Stomach smooth muscle (tissue), 2 donors: ENCODE results near the gene HS6ST2.

ENCODE experiments used
- H3K27ac ChIP-seq: one replicate; pipeline ENCODE4 v1.7.0; 2013; ENCODE audit warnings: mild to moderate bottlenecking, low read length, inconsistent platforms
- H3K27me3 ChIP-seq, 2 donors: one replicate each; pipeline ENCODE4 v1.7.0; 2013; ENCODE audit warnings: low read length in 2 of 2; ENCODE audit not compliant: insufficient read depth in 2 of 2, control insufficient read depth in 1 of 2
- H3K36me3 ChIP-seq, 2 donors: one replicate each; pipeline ENCODE4 v1.7.0; 2013; ENCODE audit warnings: low read length in 2 of 2; ENCODE audit not compliant: control insufficient read depth in 2 of 2, insufficient read depth in 2 of 2
- H3K4me1 ChIP-seq: one replicate; pipeline ENCODE4 v1.7.0; 2013; ENCODE audit warnings: low read length; ENCODE audit not compliant: control insufficient read depth, insufficient read depth
- H3K4me3 ChIP-seq, 2 donors: one replicate each; pipeline ENCODE4 v1.7.0; 2013; ENCODE audit warnings: low read length in 2 of 2
- H3K9ac ChIP-seq, 2 donors: one replicate each; pipeline ENCODE4 v1.7.0; 2013; ENCODE audit warnings: low read length in 2 of 2, mild to moderate bottlenecking in 1 of 2
- H3K9me3 ChIP-seq, 2 donors: one replicate each; pipeline ENCODE4 v1.7.0; 2013; ENCODE audit warnings: low read length in 2 of 2; ENCODE audit not compliant: control insufficient read depth in 2 of 2
- donor health status: healthy.
- donor health status: Pancreatic carcinoma.

The HS6ST2 gene

GRCh38 chrX:132594999-132595398, 363.4 kb downstream of the HS6ST2 start:
- Histone ChIP-seq H3K9me3 (no peaks in the 10 kb centered on the region), H3K27me3 (peaks cover 0 to 15% of the 10 kb centered on the region in 2 donors), H3K4me1 (no peaks in the 10 kb centered on the region), H3K36me3 (no peaks in the 10 kb centered on the region), H3K4me3 (no peak overlapping the region), H3K27ac (no peak overlapping the region), H3K9ac (no peak overlapping the region)

- H3K9ac ChIP-seq = no peak overlapping the region
- peaks cover 0 to 15% of the 10 kb centered on the region in 2 donors for H3K27me3 ChIP-seq
- H3K27ac ChIP-seq = no peak overlapping the region
- H3K4me1 ChIP-seq = no peaks in the 10 kb centered on the region
- H3K9me3 ChIP-seq = no peaks in the 10 kb centered on the region
- no peaks in the 10 kb centered on the region for H3K36me3 ChIP-seq
- H3K4me3 ChIP-seq = no peak overlapping the region
These were observed 364.3 kb downstream of the HS6ST2 start for GRCh38 chrX:132594129-132594528.

DNA sequence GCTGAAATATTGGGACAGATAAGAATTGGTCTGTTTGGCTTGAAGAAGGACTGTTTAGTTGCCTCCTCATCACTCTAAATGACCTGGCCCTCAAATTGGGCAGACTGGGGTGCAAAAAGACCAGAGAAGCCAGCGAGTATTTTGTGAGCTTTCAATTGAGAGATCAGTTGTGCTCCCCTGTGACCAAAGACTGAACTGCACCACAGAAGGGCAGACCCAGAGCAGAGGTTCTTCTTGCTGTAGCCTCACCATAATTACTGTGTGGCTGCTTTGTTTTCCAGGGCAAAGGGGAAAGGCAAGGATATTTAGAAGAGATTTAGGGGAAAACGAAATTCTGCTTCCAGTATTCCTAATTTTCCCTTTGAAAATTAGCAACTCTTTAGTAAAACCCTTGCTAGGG, 365.5 kb downstream of the HS6ST2 start:
- Histone ChIP-seq H3K4me3 (no peak overlapping the region), H3K27me3 (peaks cover 0 to 15% of the 10 kb centered on the region in 2 donors), H3K27ac (no peak overlapping the region), H3K4me1 (no peaks in the 10 kb centered on the region), H3K36me3 (no peaks in the 10 kb centered on the region), H3K9me3 (no peaks in the 10 kb centered on the region), H3K9ac (no peak overlapping the region)

- H3K4me3 ChIP-seq = no peak overlapping the region
- H3K4me1 ChIP-seq = no peaks in the 10 kb centered on the region
- no peak overlapping the region for H3K9ac ChIP-seq
- H3K27ac ChIP-seq = no peak overlapping the region
- H3K9me3 ChIP-seq = no peaks in the 10 kb centered on the region
- no peaks in the 10 kb centered on the region for H3K36me3 ChIP-seq
- H3K27me3 ChIP-seq = peaks cover 0 to 15% of the 10 kb centered on the region in 2 donors
These were observed 366.6 kb downstream of the HS6ST2 start for GRCh38 chrX:132591719-132592275.

DNA sequence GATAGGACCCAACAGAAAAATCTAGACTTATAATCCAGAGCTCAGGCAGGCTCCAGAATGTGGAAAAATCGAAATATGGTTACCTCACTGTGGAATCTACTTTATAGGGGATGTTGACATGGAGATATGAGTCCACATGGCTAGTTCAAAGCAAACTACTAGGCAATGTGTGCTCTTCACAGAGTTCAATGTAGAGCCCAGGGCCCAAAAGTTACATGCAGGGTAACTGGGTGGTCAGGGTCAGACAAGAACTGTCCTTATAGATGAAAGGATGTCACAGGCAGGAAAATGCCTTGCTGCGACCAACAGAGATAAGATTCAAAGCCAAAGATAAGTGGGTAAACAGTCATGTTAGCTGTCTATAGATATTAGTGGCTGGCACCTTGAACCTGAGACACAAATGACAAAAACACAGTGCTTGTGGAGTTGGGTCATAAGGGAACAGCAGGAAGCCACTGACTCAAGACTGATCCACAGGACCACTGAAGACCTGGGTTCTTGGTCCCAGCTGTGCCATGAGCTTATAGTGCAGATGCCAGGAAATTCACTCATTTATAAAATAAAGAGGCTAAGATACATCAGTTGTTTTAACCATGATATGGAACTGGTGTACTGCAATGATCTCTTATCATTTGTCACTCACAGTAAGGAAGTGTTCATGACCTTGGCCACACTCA, 367.9 kb downstream of the HS6ST2 start:
- H3K4me3 ChIP-seq = no peak overlapping the region
- H3K27me3 ChIP-seq = peaks cover 0 to 15% of the 10 kb centered on the region in 2 donors
- no peaks in the 10 kb centered on the region for H3K9me3 ChIP-seq
- H3K36me3 ChIP-seq = no peaks in the 10 kb centered on the region
- H3K4me1 ChIP-seq = no peaks in the 10 kb centered on the region
- H3K27ac ChIP-seq = no peak overlapping the region
- H3K9ac ChIP-seq = no peak overlapping the region

GRCh38 chrX:132584936-132585335, 373.5 kb downstream of the HS6ST2 start:
- no peaks in the 10 kb centered on the region for H3K36me3 ChIP-seq
- no peak overlapping the region for H3K4me3 ChIP-seq
- no peak overlapping the region for H3K9ac ChIP-seq
- H3K4me1 ChIP-seq = no peaks in the 10 kb centered on the region
- H3K27me3 ChIP-seq = peaks cover 0 to 6% of the 10 kb centered on the region in 2 donors
- no peak overlapping the region for H3K27ac ChIP-seq
- H3K9me3 ChIP-seq = no peaks in the 10 kb centered on the region

DNA sequence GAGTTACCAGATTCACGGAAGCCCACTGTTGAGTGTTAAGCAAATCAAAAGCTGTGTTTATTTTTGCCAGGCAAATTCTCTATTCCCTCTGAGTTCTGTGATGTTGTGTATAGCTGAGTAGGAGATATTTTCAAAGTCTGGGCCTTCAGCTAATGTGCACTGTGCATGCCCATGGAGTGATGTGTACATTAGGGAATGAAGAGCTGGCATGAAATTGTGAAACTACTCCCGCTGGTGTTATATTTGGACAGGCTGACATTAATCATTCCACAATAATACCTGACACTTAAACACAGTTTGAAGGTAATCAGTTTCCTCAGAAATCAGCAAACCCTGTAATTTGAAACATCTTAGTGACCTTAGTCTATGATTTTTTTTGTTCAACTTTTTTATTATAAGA, 381.5 kb downstream of the HS6ST2 start:
- H3K27me3 ChIP-seq = no peaks in the 10 kb centered on the region
- H3K9ac ChIP-seq = no peak overlapping the region
- no peaks in the 10 kb centered on the region for H3K9me3 ChIP-seq
- H3K27ac ChIP-seq = no peak overlapping the region
- no peaks in the 10 kb centered on the region for H3K36me3 ChIP-seq
- H3K4me3 ChIP-seq = no peak overlapping the region
- no peaks in the 10 kb centered on the region for H3K4me1 ChIP-seq
